ENCODE data around the gene HOXC10.

Gene HOXC10

GRCh38 chr12:53950789-53951576, 34.0 kb upstream of the HOXC10 start:
- DNase-seq, result no peak

- no peak for DNase-seq
These were observed 33.2 kb upstream of the HOXC10 start for GRCh38 chr12:53951577-53952334.

- DNase-seq, result no peak
These were observed 32.6 kb upstream of the HOXC10 start for GRCh38 chr12:53952335-53952694.

GRCh38 chr12:53952871-53953734, 31.8 kb upstream of the HOXC10 start:
- no peak for DNase-seq

GRCh38 chr12:53953831-53954693, 30.9 kb upstream of the HOXC10 start:
- no peak for DNase-seq

GRCh38 chr12:53954694-53955035, 30.3 kb upstream of the HOXC10 start, which contains the start of gene HOXC12:
HOXC12 (plus strand) TSS chr12:53954903; CDS start chr12:53954930, 27 bp downstream.
- no peak for DNase-seq

- no peak for DNase-seq
These were observed 29.7 kb upstream of the HOXC10 start for GRCh38 chr12:53955036-53955775.

- DNase-seq, result no peak
These were observed 29.1 kb upstream of the HOXC10 start for GRCh38 chr12:53955776-53956250.

- no peak for DNase-seq
These were observed 28.6 kb upstream of the HOXC10 start for GRCh38 chr12:53956251-53956887.

- DNase-seq, result no peak
These were observed 27.9 kb upstream of the HOXC10 start for GRCh38 chr12:53956914-53957536.

GRCh38 chr12:53958128-53958527, 26.8 kb upstream of the HOXC10 start:
- DNase-seq, result no peak

GRCh38 chr12:53959314-53959713, 25.6 kb upstream of the HOXC10 start:
- DNase-seq, result no peak

- DNase-seq, result no peak
These were observed 24.5 kb upstream of the HOXC10 start for GRCh38 chr12:53960187-53961024.

GRCh38 chr12:53961025-53961761, 23.8 kb upstream of the HOXC10 start:
- DNase-seq, result no peak

GRCh38 chr12:53963005-53963404, 21.9 kb upstream of the HOXC10 start:
- no peak for DNase-seq

- no peak for DNase-seq
These were observed 21.3 kb upstream of the HOXC10 start for GRCh38 chr12:53963434-53964314.

- no peak for DNase-seq
These were observed 20.6 kb upstream of the HOXC10 start for GRCh38 chr12:53964315-53964713.

Data from activated T-cell treated with anti-CD3 and anti-CD28 coated beads, Interleukin-2, amount 50 U/mL, for 48 hours (primary cell).